ENCODE data around the gene URM1. TPM values are rescaled to one million over a fixed set of nuclear protein-coding genes. Genes with fewer than 3 reads are reported as not detected.

Gene URM1
- total RNA-seq, 1 experiment from 2014 or later: 46.6 TPM

DNA sequence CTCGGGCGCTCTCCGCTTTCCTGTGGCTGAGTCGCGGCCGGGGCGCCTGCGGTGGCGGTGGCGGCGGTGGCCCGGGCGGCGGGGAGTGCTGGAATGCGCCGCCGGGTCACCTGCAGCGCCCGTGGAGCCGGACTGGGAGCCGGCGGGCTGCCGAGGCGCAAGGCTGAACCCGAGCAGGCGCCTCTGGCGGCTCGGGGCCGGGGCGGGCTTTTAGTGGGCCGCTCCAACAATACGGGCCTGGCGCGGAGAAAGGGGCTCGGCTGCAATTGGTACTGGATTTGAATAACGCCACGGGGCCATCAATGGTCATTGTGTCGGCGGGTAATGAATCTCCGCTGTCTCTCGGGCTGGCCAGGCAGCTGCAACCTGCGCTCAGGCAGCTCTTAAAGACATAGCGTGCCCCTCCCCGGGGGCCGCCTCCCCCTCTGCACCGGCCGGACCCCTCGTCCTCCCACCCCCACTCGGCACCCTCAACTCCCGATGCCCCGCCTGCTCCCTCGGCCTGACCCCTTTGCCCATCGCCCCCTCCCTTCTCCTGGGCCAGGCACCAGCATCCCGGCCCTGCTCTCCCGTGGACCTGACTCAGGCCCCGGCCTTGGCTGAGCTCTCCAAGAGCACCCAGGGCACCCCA lies 22.1 kb downstream of the URM1 start:
- H3K36me3 Mint-ChIP-seq (ENCODE audit: insufficient read depth in 1 of 3, low read depth in 3 of 3): peaks cover 5 to 20% (median 10%) of the 10 kb centered on the region in 3 experiments

More for the DNA sequence above, 22.1 kb downstream of the URM1 start:
- Histone ChIP-seq H3T11ph (ENCODE audit: low read length) (no peak overlapping the region), H3K23ac (ENCODE audit: insufficient read length, low read depth, low read length) (no peak overlapping the region), H4K91ac (ENCODE audit: insufficient read length, low read depth, low read length) (no peak overlapping the region), H3K9me3 (ENCODE audit: control insufficient read depth, low read depth, low read length) (no peaks in the 10 kb centered on the region), H3K79me1 (ENCODE audit: insufficient read depth, low read depth, low read length, poor library complexity, severe bottlenecking) (no peaks in the 10 kb centered on the region), H3K9ac (ENCODE audit: extremely low read depth, insufficient read length, low read length) (no peak overlapping the region), H3K56ac (ENCODE audit: insufficient read length, low read depth, low read length) (no peak overlapping the region), H3K4ac (ENCODE audit: low read depth, low read length) (no peak overlapping the region), H2BK20ac (ENCODE audit: low read depth, low read length, poor library complexity, severe bottlenecking) (no peak overlapping the region), H3K27me3 (ENCODE audit: insufficient read depth, low read length) (peaks cover 79% of the 10 kb centered on the region), H3K4me1 (ENCODE audit: insufficient read depth, low read length) (no peaks in the 10 kb centered on the region), H3K4me2 (ENCODE audit: insufficient read depth, insufficient read length, low read length) (no peak overlapping the region), H3K27ac (ENCODE audit: insufficient read length, low read depth, low read length) (no peak overlapping the region), H2BK120ac (ENCODE audit: low read depth, low read length, poor library complexity, severe bottlenecking) (no peak overlapping the region), H4K5ac (ENCODE audit: insufficient read length, low read depth, low read length) (no peak overlapping the region), H3K14ac (ENCODE audit: insufficient read depth, low read length) (no peak overlapping the region), H2BK15ac (ENCODE audit: low read depth, low read length) (no peak overlapping the region), H2BK5ac (ENCODE audit: insufficient read length, low read length) (no peak overlapping the region), H2AFZ (ENCODE audit: low read length) (no peak overlapping the region), H4K20me1 (ENCODE audit: control insufficient read depth, insufficient read depth, insufficient read length) (no peaks in the 10 kb centered on the region), H4K8ac (replicated peaks; ENCODE audit: insufficient read length, low read depth, low read length) (no peak overlapping the region), H3K18ac (ENCODE audit: insufficient read length, low read depth, low read length) (no peak overlapping the region), H3K79me2 (ENCODE audit: insufficient read depth, low read length) (no peaks in the 10 kb centered on the region), H2BK12ac (ENCODE audit: insufficient read length, low read depth, low read length) (no peak overlapping the region), H3K23me2 (ENCODE audit: insufficient read length, low read depth, low read length, poor library complexity, severe bottlenecking) (peaks cover 6% of the 10 kb centered on the region), H2AK5ac (ENCODE audit: insufficient read length, low read length) (no peak overlapping the region)
- TF ChIP-seq, protein P1, sequence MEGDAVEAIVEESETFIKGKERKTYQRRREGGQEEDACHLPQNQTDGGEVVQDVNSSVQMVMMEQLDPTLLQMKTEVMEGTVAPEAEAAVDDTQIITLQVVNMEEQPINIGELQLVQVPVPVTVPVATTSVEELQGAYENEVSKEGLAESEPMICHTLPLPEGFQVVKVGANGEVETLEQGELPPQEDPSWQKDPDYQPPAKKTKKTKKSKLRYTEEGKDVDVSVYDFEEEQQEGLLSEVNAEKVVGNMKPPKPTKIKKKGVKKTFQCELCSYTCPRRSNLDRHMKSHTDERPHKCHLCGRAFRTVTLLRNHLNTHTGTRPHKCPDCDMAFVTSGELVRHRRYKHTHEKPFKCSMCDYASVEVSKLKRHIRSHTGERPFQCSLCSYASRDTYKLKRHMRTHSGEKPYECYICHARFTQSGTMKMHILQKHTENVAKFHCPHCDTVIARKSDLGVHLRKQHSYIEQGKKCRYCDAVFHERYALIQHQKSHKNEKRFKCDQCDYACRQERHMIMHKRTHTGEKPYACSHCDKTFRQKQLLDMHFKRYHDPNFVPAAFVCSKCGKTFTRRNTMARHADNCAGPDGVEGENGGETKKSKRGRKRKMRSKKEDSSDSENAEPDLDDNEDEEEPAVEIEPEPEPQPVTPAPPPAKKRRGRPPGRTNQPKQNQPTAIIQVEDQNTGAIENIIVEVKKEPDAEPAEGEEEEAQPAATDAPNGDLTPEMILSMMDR (conservative IDR thresholded peaks at IDR 0.05): no peak
- peak; percentile 81 for DNase-seq
- H3K27ac Mint-ChIP-seq: no peak overlapping the region; a peak in 1 of 7 replicates
- WGBS (ENCODE audit: extremely low coverage, insufficient read length, low lambda C conversion rate): no CpG with 5 or more reads among the region's 56 CpGs
- H3K4me3 Mint-ChIP-seq: peak overlapping the region; percentile 45 to 76; a peak in 4 of 5 replicates
- peaks cover 97% of the 10 kb centered on the region for H3K27me3 Mint-ChIP-seq (ENCODE audit: low read depth)
- H3K9me3 Mint-ChIP-seq: peaks cover 3% of the 10 kb centered on the region in 2 experiments; a peak in 2 of 5 replicates
- H3K4me1 Mint-ChIP-seq: peaks cover 30 to 57% of the 10 kb centered on the region in 2 experiments

Data from H9 (cell line).